GM10266 (cell line): Measurements from ENCODE around the gene JPH2.

ENCODE experiments used
- DNase-seq: peaks from one replicate; pipeline ENCODE4 v3.0.0; 2012; ENCODE audit errors: extremely low spot score
- TF ChIP-seq, protein P1 (sequence below): IDR thresholded peaks from 2 replicates; pipeline ENCODE4 v1.5.1; 2012; ENCODE audit warnings: mild to moderate bottlenecking, low read depth; ENCODE audit not compliant: control insufficient read depth, insufficient read depth; ENCODE audit errors: missing control alignments

JPH2 gene

DNA sequence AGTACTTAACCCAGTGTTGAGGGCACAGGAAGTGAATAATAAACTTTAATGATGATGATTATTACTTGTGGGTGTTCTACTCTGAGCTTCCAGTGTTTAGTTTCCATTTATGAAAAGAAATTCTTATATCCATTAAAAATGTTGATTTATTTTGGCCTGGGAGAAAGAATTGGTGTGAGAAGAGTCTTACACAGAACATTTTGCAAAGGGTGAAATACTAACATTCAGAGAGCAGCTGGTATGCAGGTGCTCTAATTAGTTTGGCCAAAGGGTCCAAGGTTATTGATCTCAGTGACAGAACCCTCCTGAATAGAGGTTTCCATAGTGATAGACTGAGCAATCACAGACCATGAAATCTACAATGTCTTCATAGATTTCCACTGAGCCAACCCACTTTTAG lies 19.1 kb upstream of the JPH2 start:
- no peak for DNase-seq

DNA sequence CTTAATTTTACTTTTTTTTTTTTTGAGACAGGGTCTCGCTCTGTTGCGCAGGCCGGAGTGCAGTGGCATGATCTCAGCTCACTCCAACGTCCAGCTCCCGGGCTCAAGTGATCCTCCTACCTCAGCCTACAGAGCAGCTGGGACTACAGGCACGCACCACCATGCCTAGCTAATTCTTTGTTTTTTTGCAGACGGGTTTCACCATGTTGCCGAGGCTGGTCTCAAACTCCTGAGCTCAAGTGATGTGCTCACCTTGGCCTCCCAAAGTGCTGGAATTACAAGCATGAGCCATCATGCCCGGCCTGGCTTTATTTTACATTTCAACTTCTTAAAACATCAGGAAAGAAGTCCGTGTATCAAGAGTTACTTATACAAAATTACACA lies 17.8 kb upstream of the JPH2 start:
- TF ChIP-seq, protein P1, sequence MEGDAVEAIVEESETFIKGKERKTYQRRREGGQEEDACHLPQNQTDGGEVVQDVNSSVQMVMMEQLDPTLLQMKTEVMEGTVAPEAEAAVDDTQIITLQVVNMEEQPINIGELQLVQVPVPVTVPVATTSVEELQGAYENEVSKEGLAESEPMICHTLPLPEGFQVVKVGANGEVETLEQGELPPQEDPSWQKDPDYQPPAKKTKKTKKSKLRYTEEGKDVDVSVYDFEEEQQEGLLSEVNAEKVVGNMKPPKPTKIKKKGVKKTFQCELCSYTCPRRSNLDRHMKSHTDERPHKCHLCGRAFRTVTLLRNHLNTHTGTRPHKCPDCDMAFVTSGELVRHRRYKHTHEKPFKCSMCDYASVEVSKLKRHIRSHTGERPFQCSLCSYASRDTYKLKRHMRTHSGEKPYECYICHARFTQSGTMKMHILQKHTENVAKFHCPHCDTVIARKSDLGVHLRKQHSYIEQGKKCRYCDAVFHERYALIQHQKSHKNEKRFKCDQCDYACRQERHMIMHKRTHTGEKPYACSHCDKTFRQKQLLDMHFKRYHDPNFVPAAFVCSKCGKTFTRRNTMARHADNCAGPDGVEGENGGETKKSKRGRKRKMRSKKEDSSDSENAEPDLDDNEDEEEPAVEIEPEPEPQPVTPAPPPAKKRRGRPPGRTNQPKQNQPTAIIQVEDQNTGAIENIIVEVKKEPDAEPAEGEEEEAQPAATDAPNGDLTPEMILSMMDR = no peak
- no peak for DNase-seq

More for the DNA sequence above, 19.1 kb upstream of the JPH2 start:
- TF ChIP-seq, protein P1 = no peak

DNA sequence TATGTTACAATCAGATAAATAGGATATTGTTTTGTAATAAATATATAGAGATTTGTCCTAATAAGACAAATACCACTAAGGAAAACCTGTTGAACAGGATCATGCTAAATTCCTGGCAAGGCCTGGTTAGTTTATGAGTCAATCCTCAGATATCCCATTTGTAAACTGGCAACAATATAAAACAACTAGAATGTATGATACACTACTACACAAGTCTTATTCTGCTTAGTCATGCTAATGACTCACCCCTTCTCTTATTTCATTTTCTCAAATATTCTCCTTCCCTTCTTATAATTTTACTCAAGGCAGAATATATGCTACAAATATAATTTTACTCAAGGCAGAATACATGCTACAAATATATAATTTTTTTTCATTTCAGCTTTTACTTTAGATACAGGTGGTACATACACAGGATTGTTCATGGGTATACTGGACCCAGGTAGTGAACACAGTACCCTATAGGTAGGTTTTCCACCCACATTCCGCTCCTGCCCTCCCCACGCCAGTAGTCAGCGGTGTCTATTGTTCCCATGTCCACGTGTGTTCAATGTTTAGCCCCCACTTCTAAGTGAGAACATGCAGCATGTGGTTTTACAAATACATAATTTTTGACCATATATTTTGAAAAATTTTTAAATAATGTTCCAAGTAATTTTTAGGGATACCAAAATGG lies 17.3 kb upstream of the JPH2 start:
- TF ChIP-seq, protein P1 = no peak
- DNase-seq = no peak

DNA sequence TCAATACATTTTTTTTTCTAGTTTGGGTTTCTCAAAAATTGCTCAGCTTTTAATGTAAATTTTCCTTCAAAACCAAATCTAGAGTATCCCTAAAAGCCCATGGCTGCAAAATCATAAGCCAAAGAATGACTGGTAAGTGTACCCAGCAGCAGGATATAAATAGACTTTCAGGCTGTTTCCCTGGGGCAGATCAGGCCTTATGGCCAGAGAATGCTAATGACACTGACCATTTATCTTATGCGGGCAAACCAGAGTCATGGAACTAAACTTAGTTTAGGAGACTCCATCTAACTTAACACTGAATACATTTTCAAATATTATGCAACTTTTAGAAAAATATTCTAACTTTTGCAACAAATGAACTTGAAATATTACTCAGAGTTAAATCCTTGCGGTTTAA lies 16.2 kb upstream of the JPH2 start:
- TF ChIP-seq, protein P1 = no peak
- DNase-seq = no peak

DNA sequence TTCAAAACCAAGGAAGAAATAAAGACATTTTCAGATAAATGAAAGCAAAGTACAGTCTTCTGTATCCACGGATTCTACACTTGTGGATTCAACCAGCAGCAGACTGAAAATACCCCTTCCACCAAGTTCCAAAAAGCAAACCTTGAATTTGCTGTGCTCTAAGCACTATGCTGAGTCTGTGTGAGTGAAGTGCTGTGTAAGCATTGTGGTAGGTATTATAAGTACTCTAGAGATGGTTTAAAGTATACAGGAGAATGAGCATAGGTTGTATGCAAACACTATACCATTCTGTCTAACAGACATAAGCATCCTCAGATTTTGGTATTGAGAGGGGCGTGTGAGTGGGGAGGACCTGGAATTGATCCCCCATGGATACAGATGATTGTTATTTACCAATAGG lies 14.0 kb upstream of the JPH2 start:
- no peak for DNase-seq
- TF ChIP-seq, protein P1 = no peak

DNA sequence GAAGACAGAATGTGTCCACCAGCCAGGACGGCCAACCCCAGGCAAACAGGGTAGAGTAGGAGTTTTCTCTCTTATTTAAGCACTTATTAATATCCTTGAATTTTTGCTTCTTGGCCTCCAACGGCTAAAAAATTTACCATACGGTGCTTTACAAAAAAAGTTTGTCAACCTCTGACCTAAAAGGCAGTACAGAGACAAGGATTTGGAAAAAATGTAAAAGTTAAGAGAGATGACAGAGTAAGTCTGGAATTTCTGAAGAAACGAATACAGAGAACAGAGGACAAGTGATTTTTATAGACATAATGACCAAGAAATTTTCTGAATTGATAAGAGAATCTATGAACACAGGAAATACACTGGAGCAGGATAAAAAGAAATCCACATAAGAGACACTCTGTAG lies 13.4 kb upstream of the JPH2 start:
- TF ChIP-seq, protein P1 = no peak
- DNase-seq = no peak

DNA sequence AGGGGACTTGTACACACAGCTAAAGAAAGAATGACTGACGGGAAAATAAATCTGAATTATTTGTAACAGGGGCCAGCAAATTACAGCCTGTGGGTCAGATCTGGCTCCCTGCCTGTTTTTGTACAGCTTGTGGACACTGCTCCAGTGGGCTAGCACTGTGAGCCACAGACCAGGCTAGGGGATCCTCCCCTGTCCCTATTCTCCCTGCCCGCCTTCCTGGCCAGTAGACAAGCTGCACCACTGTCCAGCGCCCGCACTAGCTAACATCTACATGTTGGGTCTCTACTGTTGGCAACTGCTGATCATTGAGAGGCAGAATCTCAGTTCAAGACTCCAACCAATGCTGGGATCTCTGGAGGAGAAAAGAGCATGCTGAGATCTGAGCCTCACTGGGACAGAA lies 12.9 kb upstream of the JPH2 start:
- no peak for DNase-seq
- TF ChIP-seq, protein P1 = no peak
